GM04504 (cell line): ENCODE measurements around the gene ANKRD11.
A peak's percentile ranks its signal among the peaks of the same experiment; 100 is the strongest.

Experiments
- DNase-seq: peaks from one replicate; pipeline ENCODE4 v3.0.0-alpha.2; 2012; ENCODE audit warnings: low read depth

The ANKRD11 gene

DNA sequence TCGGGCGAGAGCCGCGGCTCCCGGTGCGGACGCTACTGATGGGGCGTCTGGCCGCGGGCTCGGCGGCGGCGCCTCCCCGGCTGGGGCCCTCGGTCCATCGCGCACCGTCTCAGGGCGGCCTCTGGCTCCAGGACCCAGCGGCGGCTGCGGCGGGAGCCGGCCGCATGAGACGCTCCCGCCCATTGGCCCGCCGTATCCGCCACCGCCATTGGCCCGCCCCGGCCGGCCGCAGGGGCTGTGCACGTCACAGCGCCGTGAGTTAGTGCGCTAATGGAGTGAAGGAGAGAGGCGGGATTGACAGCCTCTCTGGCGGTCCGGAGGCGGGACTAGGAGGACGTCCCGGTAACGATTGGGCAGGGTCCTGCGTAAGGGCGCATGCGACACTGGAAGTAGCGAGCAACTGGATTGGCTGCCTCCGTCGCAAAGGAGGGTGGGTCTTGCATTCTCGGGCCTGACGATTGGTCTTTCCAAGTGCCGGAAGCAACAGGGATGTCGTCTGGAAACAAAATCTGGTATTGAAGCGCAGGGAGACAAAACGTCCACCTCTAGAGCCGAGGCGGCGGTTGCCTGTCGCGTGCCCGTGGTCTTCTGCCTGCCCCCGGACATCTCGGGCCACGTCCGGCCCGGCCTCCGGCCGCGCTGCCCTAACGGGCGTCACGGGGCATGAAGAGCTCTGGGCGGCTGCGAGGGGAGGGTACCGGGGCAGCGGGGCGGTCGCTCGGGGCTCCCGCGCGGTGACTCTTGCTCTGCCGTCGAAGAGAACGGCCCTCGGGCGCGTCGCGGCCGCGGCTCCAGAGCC lies at the start of gene ANKRD11:
Gene ANKRD11 (minus strand): TSS at position 123 of the 799 bp plus-strand sequence. CDS start 173,542 bp downstream, outside the sequence.
- peak; percentile 99 for DNase-seq

GRCh38 chr16:89538286-89538685 lies 47.9 kb upstream of the ANKRD11 start:
- DNase-seq: no peak

DNA sequence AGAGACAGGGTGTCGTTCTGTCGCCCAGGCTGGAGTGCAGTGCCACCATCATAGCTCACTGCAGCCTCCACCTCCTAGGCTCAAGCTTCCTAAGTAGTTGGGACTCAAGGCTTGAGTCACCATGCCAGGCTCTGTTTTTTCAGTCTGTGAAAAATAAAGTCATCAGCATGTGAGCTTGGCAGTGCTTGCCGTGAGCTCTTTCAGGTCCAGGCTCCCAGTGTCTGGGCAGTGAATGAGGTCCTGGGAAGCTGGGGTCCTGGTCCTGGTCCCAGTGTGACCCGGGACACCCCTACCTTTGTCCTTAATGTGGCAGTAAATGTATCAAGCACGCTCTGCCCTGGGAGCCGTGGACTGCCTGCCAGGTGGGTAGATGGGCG lies 47.2 kb upstream of the ANKRD11 start:
- no peak for DNase-seq

DNA sequence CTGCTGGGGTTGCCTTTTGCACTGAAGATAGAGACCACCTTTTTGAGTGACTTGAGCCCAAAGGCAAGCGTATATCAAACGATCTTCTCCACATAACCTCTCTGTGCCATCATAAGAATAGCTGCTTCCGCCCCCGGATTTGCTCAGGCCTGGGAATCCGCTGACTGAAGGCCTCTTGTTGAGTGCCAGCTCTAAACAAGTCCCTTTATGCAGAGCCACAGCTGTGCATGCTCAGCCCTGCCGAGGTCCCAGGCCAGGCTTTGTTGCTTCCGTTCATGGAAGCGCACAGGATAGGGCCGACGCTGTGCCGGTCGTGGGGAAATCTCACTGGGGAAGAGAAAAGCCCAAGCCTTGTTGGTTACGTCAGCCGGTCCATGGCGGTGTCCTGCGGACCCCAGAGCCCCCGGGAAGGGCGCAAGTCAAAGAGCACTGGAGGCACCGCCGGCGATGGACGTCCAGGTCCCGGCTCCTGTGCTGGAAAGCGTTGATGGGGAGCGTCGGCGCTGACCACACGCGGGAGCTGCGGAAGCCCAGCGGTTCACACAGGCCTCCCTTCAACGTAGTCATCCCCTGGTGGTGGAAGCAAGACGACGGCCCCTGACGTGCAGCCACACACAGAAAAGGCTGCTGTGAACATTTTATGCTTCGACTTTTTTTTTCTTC lies 46.7 kb upstream of the ANKRD11 start:
- DNase-seq: no peak

- no peak for DNase-seq
Observed at GRCh38 chr16:89536371-89536770, 46.0 kb upstream of the ANKRD11 start.

DNA sequence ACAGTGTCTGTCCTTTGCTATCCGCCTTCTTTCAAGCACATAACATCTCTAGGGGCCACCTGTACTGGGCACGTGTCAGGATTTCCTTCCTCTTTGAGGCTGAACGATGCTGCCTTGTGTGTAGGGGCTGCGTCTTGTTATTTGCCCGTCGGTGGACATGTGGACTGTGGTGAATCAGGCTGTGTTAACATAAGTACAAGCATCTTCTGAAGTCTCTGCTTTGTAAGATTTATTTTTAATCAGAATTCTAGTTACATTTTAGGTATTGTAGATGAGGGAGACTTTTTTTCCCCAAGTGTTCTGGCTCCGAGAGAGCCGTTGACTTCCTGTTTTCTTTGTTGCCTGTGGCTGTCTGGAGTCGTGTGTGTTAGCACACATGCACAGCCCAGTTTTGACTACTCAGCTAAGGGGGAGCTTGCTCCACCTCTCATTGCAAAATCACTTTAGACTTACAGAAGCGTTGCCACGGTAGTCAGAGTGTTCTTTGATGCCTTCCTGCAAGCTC lies 43.9 kb upstream of the ANKRD11 start:
- no peak for DNase-seq

DNA sequence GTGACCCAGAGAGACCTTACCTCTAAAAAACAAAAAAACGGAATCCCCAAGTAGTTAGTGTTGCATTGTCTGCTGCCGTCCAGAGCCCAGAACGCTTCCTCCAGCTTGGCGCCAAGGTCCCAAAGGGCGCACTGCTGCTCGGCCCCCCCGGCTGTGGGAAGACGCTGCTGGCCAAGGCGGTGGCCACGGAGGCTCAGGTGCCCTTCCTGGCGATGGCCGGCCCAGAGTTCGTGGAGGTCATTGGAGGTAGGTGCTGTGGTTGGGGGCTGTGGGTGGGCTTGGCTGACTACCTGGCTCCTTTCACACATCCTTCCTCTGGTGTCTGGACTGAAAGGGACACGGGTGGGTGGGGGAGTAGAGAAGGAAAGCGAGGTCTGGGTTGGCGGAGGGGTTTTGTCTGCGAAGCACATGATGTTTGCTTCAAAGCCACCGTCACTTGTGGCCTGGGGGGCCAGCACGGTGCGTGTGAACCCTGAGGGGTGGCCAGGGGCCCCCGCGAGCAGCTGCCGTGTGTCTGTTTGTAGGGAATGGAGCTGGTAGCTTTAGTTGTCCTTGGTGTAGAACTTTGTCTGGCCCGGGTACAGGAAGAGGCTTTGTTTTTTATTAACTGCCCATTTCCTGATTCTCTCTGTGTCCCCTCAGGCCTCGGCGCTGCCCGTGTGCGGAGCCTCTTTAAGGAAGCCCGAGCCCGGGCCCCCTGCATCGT lies 41.6 kb upstream of the ANKRD11 start:
- no peak for DNase-seq

DNA sequence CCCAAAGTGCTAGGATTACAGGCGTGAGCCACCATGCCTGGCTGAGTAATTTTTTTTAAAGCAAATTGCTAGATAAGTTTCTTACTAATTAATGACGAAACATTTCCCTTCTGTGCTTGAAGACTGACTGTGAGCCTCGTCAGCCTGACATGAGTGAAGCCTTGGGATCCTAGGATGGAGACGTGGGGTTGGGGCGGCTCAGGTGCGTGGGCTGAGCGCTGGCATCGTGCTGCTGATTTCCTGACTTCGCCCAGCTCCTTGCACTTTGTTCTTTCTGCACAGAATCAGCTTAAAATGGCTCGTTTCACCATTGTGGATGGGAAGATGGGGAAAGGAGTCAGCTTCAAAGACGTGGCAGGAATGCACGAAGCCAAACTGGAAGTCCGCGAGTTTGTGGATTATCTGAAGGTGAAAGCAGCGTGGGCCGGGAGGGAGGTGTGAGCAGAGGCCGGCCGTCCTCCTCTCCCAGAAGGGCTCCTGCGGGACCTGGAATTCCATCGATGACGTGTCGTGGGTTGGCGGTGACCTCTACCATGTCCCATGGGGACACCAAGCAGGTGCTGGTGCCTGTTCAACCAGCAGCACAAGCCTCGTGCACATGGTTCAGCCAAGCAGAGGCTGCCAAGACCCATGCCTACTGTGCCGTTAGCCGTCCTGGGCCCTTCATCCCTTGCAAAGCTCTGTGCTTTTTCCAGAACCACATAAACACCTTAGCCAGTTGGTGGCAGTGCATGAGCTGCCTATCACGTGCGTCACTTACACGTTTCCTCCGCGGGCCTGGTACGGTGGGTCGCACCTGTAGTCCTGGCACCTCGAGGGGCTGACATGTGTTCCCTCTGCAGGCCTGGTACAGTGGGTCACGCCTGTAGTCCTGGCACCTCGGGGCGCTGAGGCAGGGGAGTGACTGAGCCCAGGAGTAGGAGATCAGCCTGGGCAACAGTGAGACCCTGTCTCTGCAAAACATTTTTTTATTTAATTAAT lies 40.3 kb upstream of the ANKRD11 start:
- DNase-seq: no peak

- no peak for DNase-seq
Observed at GRCh38 chr16:89529097-89529496, 38.7 kb upstream of the ANKRD11 start.

DNA sequence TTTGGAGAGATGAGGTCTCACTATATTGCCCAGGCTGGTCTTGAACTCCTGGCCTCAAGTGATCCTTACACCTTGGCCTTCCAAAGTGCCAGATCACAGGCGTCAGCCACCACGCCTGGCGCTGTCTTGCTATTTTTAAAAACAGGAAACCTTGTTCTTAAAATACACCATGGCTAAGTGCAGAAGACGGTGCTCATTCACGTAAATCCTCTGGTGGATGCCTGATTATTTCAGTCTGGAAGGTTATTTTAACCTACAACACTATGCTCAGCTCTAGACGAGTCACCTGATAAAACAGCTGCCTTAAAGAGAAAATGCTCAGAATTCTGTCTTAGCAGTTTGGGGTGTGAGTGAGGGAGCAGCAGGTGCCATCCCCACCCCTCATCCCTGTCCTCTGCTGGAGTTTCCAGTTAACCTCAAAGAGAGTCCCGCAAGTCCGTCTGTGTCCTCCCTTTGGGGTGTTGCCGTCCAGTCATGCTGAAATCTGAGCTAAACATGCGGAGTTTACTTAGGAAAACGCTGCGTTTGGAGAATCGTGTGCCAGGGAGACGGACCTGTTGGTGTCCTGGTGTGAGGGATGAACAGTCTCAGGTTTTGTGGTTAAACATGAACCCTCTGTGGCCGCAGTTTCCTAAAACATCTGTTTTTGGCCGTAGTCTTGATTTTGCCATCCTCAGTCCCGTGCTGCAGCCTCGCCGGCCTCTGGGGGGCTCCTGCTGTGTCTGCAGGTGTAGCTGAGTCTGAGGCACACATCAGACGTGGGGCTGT lies 35.0 kb upstream of the ANKRD11 start:
- DNase-seq: no peak

DNA sequence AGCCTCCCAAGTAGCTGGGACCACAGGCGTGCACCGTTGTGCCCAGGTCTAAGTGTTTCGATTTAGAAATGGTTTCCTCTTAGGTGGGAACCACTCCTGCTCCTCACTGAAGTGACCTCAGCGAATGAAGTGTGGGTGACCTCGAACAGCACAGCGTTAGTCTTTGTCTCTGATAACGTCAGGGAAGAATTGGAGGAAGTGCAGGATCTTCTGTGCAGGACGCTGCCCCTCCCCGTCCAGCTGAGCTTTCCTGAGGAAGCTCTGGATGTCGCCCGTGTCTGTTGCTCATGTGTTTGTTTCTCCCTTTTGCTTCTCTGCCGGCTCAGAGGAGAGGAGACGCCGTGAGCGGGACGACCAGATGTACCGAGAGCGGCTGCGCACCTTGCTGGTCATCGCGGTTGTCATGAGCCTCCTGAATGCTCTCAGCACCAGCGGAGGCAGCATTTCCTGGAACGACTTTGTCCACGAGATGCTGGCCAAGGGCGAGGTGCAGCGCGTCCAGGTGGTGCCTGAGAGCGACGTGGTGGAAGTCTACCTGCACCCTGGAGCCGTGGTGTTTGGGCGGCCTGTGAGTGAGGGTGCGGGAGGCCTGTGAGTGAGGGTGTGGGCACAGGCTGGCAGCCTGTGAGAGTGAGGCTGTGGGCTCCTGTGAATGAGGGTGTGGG lies 33.5 kb upstream of the ANKRD11 start:
- DNase-seq: no peak

DNA sequence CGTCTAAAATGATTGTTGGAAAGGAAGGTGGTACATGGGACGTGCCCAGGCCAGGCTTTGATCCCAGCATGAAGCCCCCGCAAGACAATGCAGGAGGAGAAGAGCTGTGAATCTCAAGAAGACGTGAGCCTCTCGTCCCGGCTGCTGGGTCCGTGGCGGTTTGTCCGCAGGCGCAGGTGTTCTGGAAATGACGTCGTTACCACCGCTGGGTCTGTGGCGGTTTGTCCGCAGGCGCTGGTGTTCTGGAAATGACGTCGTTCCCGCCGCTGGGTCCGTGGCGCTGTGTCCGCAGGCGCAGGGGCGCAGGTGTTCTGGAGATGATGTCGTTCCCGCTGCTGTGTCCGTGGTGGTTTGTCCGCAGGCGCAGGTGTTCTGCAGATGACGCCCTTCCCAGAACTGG lies 31.9 kb upstream of the ANKRD11 start:
- DNase-seq: no peak

- no peak for DNase-seq
Observed at GRCh38 chr16:89519881-89520280, 29.5 kb upstream of the ANKRD11 start.

- no peak for DNase-seq
Observed at GRCh38 chr16:89517128-89517527, 26.8 kb upstream of the ANKRD11 start.

DNA sequence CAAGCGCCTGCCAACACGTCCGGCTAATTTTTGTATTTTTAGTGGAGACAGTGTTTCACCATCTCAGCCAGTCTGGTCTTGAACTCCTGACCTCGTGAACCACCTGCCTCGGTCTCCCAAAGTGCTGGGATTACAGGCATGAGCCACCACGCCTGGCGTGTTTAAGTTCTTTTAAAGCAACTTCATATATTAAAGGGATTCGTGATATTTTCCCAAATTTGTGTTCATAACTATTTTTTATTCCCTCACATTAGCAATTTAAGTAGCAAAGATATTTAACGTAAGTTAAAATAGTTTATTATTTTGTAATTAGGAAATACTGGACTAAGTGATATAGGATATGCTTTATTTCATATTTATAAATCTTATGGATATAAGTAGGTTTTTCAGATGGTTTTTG lies 22.1 kb upstream of the ANKRD11 start:
- no peak for DNase-seq

- no peak for DNase-seq
Observed at GRCh38 chr16:89511374-89511773, 21.0 kb upstream of the ANKRD11 start.

DNA sequence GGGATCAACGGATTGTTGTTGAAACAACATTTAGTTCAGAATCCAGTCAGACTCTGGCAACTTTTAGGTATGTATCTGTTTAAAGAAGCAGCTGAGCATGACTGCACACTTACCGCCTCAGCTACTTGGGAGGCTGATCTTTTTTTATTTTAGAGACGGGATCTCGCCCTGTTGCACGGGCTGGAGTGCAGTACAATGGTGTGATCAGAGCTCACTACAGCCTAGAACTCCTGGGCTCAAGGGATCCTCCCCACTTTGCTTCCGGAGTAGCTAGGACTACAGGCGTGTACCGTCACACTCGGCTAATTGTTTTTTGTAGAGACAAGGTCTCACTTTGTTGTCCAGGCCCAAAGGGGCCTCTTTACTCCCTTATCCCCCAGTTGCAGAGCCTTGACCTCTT lies 20.2 kb upstream of the ANKRD11 start:
- DNase-seq: no peak

DNA sequence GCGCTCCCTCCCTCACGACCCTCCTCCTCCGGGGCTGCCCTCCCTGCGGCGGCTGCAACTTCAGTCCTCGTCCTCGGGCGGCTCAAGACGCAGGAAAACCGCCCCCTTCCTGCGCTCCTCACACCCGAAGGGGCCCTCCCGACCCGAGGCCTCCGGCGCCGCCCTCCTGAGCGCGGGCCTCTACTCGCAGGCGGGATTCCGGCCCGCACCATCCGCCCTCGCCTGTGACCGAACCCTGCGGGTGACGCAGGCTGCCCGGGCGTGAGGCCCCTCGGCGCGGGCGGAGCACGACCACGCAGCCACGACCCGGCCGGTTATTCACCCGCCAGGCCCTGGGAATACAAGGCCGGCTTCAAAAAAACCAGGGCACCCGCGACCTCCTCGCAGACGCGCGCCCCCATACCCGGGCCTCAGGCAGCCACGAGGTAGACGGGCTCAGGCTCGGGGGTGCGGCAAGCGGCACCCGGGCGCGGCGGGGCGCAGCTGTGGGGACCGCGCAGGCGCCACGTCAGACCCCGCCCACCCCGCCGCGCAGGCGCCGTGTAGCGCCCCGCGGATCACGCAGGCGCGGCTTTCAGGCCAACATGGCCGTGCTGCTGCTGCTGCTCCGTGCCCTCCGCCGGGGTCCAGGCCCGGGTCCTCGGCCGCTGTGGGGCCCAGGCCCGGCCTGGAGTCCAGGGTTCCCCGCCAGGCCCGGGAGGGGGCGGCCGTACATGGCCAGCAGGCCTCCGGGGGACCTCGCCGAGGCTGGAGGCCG lies 17.7 kb upstream of the ANKRD11 start, which contains the start of gene SPG7:
Gene SPG7 (plus strand): TSS at position 570 of the 757 bp plus-strand sequence. CDS start 15 bp downstream, at position 585.
- DNase-seq: peak; percentile 68

- DNase-seq: no peak
Observed at GRCh38 chr16:89507214-89507833, 17.0 kb upstream of the ANKRD11 start.
